HG03460 (cell line): ENCODE data around the gene LASP1NB.
"Not testable (repeated sequence)": the region's sequence is repeated elsewhere in the genome, so short reads cannot be mapped to it uniquely, and the experiment has no call there.

Experiments
- ATAC-seq: cut with Tn5 transposase; IDR thresholded peaks from one replicate; pipeline ENCODE4 v1.9.1; 2021; ENCODE audit not compliant: unreplicated experiment

The LASP1NB gene

GRCh38 chr17:38896346-38896954 lies 29.0 kb upstream of the LASP1NB start:
- no peak for ATAC-seq

DNA sequence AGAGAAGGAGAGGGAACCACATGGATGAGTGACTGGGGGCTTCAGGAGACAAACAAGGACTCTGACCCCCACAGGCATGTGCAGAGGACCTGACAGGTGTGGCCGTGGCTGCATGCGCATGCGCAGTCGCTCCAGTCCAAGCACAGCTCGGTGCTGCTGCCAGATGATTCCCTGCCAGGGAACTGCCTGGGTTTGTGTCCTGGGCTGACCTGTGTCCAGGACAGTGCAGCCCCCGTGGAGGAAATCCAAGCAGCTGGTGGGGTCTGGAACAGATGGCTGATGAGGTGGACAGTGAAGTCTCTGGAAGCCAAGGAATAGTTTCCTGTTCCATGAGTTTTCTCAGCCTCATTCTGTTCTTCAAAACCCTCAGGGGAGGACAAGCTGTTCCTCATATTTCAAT lies 28.2 kb upstream of the LASP1NB start:
- ATAC-seq = no peak

DNA sequence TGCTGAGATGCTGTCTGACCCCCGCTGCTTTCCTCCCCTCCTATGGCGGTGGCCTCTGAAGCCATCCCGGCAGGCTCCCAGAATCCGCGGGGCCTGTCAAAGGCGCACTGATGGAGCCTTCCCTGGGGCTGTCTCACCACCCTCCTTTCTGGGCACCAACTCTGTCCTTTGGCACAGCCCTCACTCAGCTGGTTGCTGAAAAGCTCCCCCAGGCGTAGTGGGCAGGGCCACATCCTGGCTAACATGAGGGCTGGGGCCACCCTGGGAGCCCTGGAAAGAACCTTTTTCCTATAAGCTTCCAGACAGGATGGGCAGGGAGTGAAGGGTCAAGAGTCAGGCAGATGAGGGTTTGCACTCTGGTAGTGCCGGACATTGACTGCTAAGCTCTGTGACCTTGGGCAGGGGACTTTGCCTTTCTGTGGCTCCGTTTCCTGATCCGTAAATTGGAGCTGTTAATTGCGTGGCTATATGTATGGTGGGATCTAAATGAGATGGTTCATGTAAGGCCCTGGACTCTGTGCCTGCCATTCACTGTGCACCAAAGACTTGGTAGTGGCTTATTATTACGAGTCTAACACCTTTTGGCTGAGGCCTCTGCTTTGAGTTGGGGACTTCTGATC lies 27.6 kb upstream of the LASP1NB start:
- no peak for ATAC-seq

- ATAC-seq = peak; percentile 8
Observed at GRCh38 chr17:38898291-38898679, 27.1 kb upstream of the LASP1NB start.

DNA sequence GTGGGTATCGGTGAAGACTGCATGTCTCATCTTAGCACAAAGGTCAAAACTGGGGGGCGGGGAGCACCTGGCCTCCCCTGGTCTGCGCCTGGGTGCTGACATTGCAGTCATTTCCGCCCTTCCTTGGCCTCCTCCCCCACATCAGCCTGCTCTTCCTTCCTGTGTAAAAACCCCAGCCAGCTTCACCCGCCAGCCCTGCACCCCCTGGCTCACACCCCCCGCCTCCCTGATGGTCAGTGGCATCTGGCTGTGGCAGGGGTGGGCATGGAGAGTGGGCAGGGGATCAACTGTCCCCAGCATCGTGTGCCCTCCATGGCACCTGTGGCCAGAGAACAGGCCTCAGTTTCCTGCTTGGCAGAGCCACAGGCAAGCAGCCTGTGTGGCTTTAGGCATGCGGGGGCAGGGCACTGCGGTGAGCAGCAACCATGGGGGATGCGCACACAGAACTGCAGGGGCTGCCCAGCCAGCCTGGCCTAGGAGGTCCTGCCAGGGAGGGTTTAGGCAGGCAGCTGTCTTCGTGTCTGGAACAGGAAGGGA lies 26.5 kb upstream of the LASP1NB start:
- ATAC-seq = peak; percentile 80

DNA sequence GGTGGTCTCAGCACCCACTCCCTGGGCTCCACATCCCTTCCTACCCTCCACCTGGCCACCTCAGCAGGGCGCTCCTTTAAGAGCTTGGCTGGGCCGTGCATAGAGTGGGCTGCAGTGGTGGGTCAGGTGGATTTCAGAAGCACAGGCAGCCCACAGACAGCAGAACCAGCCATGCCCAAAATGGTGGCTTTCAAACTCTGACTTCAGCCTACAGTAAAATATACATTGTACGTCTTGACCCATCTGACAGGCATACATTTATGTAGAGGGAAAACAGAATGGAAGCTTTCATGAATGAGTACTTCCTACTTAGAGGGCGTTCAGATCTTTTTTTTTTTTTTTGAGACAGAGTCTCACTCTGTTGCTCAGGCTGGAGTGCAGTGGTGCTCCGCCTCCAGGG lies 26.0 kb upstream of the LASP1NB start:
- ATAC-seq = no peak

DNA sequence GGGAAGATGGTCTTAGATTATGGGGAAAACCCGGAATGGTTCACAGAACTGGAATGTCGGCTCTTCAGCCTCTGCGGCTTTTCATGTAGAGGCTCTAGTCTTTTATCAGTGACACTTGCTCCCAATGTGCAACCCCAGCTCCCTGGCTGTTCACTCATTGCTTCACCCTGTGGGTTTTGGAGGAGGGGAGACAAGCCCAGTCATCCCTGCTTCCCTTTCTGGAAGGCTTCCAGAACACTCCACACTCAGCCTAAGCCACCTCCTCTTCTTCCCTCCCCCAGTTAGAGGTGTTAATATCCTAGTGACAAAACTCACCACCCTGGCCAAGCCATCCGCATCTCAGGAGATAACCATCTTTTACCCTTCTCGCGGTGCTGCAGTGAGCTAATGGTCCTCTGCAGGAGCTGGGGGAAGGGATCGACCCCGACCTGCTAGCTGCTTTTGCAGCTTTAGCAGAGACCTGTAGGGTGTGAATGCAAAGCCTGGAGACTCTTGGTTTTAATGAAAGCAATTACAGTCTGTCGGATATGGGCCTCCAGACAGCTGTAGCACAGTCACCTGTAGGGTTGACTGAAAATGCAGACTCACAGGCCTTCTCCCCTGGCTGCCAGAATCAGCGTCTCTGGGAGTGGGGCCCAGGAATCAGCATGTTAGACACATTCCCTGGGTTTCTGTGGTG lies 24.3 kb upstream of the LASP1NB start:
- ATAC-seq = no peak

GRCh38 chr17:38903404-38903803 lies 22.0 kb upstream of the LASP1NB start:
- no peak for ATAC-seq

- ATAC-seq = no peak
Observed at GRCh38 chr17:38904892-38905291, 20.5 kb upstream of the LASP1NB start.

DNA sequence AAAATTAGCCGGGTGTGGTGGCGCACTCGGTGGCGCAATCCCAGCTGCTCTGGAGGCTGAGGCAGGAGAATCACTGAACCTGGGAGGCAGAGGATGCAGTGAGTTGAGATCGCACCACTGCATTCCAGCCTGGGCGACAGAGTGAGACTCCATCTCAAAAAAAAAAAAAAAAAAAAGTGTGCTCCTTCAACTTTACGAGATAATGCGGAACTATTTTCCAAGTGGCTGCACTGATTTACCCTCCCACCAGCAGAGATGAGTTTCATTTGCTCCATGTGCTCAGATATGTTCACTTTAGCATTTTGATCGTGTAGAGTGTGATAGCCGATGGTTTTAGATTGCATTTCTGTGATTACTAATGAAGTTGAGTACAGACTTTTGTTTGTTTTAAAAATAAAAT lies 20.0 kb upstream of the LASP1NB start:
- ATAC-seq = no peak

- no peak for ATAC-seq
Observed at GRCh38 chr17:38906460-38907228, 18.8 kb upstream of the LASP1NB start.

DNA sequence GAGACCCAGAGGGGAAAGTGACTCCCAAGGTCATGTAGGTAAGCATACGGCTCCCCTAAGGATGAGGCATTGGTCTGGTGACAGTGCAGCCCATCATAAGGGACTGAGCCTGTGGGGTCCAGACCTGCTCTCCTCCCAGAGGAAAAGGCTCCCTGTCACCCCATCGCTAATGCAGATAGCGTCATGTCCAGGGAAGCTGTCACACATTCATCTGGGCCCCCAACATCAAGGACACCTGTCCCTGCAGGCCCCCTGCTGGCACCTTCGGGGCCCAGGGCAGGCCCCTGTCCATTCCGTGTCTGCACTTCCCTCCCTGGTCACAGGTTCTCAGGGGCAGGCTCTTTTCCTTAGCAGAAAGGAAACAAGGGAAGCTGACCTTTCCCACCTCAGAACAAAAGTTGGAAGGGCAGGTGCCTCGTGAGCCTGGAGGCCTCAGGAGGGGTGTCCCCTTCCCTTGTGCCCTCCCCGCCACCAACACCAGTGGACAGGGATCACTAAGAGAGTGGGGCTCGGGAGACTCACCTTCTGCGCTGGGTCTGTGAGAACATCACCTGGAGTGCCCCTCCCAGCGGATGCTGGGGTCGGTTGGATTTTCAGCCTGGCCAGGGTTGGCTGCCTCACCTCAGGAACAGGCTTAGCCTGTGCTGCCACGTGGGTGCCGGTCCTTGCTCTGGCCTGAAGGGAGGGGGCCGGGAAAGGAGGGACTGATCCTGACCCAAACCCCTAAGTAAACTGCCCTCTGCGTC lies 17.3 kb upstream of the LASP1NB start:
- no peak for ATAC-seq

DNA sequence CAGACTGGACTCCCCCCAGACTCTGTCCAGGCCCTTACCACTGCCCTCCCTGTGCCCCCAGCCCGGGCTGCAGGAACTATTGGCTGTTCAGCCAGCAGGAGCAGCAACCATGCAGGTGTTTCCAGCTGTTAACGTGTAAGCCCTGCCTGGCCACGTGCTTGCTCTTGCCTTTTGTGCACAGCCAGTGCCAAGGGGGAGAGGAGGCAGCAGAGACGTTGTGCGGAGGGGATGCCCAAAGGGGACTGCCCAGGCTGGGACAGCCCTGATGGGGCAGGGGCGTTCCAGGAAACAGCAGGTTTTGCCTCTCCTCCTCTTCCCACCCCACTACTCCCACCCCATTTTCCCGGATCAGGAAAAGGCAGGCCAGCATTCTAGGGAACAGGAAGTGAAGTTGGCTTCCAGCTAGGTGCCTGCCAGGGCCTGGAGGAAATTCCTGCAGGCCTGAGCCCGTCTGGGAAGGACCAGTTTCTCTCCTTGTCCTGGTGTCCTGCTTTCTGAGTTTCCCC lies 16.7 kb upstream of the LASP1NB start:
- ATAC-seq = no peak

GRCh38 chr17:38910325-38910724 lies 15.1 kb upstream of the LASP1NB start:
- no peak for ATAC-seq

DNA sequence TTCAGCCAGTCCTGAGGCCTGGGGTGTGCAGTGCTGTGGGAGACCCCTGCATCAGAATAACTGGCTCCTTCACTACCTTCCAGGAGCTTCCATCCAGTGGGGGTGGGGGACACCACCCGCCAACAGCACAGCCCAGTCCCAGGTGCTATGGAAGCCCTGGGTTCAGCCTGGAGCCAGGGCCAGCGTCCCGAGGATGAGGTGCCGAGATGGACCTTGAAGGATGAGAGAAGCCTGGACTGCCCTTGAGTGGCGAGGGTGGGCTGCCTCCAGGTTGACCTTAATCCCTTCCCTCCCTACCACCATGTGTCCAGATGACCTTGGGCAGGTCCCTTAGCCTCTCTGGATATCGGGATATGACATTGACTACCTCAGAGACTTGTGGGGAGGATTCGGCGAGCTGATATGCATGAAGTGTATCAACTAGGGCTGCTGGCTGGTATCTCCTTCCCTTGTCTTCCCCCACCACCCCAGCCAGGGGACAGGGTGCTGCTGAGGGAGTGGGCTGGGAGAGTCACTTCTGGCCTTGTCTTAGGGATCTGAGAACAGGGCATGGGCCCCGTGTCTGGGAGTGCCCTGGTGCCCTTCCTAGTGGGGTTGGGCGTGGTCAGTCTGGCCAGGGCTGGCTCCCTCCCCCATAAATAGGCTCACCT lies 14.2 kb upstream of the LASP1NB start:
- no peak for ATAC-seq

GRCh38 chr17:38911731-38912081 lies 13.7 kb upstream of the LASP1NB start:
- ATAC-seq = not testable (repeated sequence)

- ATAC-seq = no peak
Observed at GRCh38 chr17:38912221-38912813, 13.1 kb upstream of the LASP1NB start.

DNA sequence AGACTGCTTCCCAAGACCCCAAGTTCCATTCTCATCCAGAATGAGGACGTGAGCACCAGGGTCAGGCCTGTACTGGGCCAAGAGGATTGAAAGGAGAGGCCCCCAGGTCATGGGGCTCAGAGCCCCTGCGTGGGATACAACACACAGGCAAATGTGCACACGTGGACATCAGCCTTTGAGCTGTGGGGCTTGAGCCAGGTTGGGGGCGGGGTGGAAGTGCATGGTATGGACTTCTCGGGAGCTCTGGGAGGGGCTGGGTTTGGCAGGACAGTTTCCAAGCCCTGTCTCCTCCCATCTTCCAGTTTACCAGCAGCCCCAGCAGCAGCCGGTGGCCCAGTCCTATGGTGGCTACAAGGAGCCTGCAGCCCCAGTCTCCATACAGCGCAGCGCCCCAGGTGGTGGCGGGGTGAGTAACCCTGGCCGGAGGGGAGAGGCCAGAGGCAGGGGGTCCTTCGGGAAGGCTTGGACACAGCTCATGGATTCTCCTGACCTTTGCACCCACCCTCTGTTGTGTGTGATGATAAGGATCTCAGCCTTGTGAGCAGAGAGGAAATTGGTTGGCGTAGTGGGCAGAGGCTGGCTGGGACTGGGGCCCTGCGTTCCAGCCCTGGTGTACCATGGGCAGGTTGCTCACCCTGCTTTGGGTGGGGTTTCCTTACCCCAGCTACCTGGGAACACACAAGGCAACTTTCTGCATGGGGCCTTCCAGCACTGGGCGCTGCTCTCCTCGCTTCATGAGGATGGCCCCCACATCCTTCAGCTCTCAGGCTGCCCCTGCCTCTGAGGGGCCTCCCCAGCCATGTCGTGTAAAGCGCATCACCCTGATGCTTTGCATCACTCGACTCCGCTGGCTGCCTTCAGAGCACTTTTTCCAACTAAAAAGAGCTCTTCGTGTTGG lies 10.4 kb upstream of the LASP1NB start:
- no peak for ATAC-seq

- no peak for ATAC-seq
Observed at GRCh38 chr17:38915639-38915995, 9.8 kb upstream of the LASP1NB start.
